ENCODE data around the gene SORCS3. TPM values are rescaled to one million over a fixed set of nuclear protein-coding genes. Genes with fewer than 3 reads are reported as not detected.

SORCS3 gene
- total RNA-seq, 4 donors from 2014 or later, result not detected

DNA sequence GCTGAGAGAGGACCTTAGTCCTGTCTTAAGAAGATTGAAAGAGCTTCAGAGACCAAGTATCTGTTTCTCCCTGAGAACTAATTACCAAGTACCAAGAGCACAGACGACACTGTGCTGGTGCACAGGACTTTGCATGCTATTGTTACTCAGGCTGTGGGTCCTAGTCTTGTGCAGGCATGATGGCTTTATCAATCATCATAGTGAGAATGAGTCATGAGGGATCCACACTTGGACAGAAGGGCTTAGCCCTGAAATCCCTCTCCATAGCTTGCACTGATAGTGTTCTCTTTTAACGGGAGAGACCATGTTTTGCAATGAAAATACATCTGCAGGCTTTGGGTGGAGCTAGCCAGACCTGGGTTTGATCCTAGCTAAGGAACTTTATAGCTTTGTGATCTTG is 93.3 kb downstream of the SORCS3 start:
- Histone ChIP-seq H3K4me3 (no peak overlapping the region), H3K4me1 (no peaks in the 10 kb centered on the region), H3K27ac (no peak overlapping the region), H3K9me3 (no peaks in the 10 kb centered on the region), H3K36me3 (no peaks in the 10 kb centered on the region), H3K27me3 (no peaks in the 10 kb centered on the region)
- intact Hi-C loops (cut with DNase I; ENCODE audit: low total_unique reads), result no loop called here
- DNase-seq (no peak), ATAC-seq (no peak)
- in situ Hi-C loops (cut with MboI; ENCODE audit: low sequenced_read_pairs in 4 of 4), result no loop called here
- no peak for TF ChIP-seq POLR2A (IDR thresholded peaks at IDR 0.05)

DNA sequence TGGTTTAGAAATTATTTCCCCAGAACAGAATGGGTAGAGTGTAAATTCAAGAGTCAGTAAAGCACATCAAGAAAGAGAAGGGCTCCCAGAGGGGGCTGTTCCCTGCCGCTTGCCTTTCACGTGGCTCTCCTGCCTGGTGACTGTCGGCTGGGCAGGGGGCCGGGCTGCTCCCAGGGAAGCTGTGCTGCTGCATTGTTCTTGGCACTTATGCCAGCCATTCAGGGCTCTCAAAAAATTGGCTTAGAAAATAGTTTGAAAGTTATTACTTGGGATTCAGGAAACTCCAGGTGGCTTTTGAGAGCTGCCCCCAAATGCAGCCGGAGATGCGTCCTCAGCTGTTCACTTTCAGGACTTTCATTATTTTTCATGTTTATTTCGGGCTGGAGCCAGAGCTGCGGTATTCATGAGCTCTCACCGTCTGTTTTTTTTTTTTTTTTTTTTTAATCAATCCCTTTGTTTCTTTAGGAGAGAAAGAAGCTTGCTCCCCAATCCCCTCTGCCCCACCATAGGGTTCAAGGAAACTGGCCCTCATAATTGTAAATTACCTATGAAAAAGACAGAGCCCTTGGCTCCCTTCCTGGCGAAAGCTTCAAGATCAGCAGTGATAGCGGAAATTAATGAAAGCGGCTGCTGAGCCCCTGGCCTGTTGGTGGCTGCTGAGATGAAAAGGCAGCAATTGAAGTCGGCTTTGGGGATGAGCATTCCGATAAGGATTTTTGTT is 94.1 kb downstream of the SORCS3 start:
- no peaks in the 10 kb centered on the region for H3K36me3 ChIP-seq
- TF ChIP-seq, protein P1, sequence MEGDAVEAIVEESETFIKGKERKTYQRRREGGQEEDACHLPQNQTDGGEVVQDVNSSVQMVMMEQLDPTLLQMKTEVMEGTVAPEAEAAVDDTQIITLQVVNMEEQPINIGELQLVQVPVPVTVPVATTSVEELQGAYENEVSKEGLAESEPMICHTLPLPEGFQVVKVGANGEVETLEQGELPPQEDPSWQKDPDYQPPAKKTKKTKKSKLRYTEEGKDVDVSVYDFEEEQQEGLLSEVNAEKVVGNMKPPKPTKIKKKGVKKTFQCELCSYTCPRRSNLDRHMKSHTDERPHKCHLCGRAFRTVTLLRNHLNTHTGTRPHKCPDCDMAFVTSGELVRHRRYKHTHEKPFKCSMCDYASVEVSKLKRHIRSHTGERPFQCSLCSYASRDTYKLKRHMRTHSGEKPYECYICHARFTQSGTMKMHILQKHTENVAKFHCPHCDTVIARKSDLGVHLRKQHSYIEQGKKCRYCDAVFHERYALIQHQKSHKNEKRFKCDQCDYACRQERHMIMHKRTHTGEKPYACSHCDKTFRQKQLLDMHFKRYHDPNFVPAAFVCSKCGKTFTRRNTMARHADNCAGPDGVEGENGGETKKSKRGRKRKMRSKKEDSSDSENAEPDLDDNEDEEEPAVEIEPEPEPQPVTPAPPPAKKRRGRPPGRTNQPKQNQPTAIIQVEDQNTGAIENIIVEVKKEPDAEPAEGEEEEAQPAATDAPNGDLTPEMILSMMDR (IDR thresholded peaks at IDR 0.05 in 4 of 5, conservative IDR thresholded peaks at IDR 0.05 in 1 of 5), result no peak
- TF ChIP-seq POLR2A (IDR thresholded peaks at IDR 0.05), result no peak
- ATAC-seq, result no peak
- H3K4me1 ChIP-seq, result no peaks in the 10 kb centered on the region
- no peaks in the 10 kb centered on the region for H3K27me3 ChIP-seq
- intact Hi-C loops (cut with DNase I; ENCODE audit: low total_unique reads) (no loop called here), in situ Hi-C loops (cut with MboI; ENCODE audit: low sequenced_read_pairs in 4 of 4) (no loop called here)
- no peaks in the 10 kb centered on the region for H3K9me3 ChIP-seq
- H3K4me3 ChIP-seq, result no peak overlapping the region
- H3K27ac ChIP-seq, result no peak overlapping the region
- DNase-seq, result no peak

DNA sequence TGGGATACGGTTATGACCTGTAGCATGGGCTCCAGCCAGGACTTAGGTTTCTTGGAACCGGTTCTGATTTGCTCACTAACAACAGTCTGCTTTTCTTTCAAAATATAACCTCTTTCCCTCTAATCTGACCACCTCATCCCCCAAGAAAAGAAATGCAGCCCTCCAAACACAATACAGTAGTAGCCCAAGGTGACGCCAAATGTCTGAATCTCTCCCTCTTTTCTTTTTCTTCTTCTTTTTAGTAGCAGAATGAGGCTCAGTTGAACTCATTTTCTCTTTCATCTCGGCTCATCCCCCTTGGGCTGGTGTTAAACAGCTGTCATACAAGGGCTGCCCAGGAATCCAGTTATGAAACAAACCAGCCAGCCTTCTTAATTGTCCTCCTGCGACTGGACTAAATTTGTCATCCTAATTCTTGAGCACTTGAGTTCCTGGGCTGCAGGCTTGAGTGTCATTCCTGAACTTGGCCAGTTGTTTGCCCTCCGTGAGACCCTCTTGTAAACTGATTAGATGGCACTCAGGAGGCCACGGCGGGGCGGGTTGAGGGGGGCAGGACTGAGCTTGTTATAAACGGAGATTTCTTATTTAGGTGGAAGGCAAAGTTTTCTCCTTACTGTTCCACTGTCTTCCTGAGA is 94.8 kb downstream of the SORCS3 start:
- ATAC-seq (no peak), DNase-seq (no peak)

DNA sequence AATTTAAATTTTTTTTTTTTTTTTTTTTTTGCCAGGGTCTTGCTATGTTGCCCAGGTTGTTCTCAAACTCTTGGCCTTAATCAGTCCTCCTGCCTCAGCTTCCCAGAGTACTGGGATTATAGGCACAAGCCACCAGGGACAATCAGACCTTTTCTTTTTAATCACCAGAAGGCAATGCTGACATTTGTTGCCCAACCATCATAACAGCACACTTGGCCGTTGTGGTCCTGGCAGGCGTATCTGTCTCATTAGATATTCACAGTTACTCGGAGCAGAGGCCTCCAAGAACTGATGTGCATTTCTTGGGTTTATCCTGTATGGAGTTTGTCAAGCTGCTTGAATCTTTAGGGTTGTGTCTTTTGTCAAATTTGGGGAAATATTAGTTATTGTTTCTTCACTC is 100.0 kb downstream of the SORCS3 start:
- Histone ChIP-seq H3K4me3 (no peak overlapping the region), H3K4me1 (no peaks in the 10 kb centered on the region), H3K27me3 (no peaks in the 10 kb centered on the region), H3K27ac (no peak overlapping the region), H3K9me3 (no peaks in the 10 kb centered on the region), H3K36me3 (no peaks in the 10 kb centered on the region)
- ATAC-seq (no peak), DNase-seq (no peak)
- intact Hi-C loops (cut with DNase I; ENCODE audit: low total_unique reads) (no loop called here), in situ Hi-C loops (cut with MboI; ENCODE audit: low sequenced_read_pairs in 4 of 4) (no loop called here)
- TF ChIP-seq, protein P1 (IDR thresholded peaks at IDR 0.05 in 4 of 5, conservative IDR thresholded peaks at IDR 0.05 in 1 of 5), result no peak
- TF ChIP-seq POLR2A (IDR thresholded peaks at IDR 0.05), result no peak

More for the DNA sequence above, 94.8 kb downstream of the SORCS3 start:
- no peak overlapping the region for H3K4me3 ChIP-seq
- no peaks in the 10 kb centered on the region for H3K4me1 ChIP-seq
- in situ Hi-C loops (cut with MboI; ENCODE audit: low sequenced_read_pairs in 4 of 4) (no loop called here), intact Hi-C loops (cut with DNase I; ENCODE audit: low total_unique reads) (no loop called here)
- no peak overlapping the region for H3K27ac ChIP-seq
- no peaks in the 10 kb centered on the region for H3K27me3 ChIP-seq
- no peak for TF ChIP-seq POLR2A (IDR thresholded peaks at IDR 0.05)
- TF ChIP-seq, protein P1 (IDR thresholded peaks at IDR 0.05 in 4 of 5, conservative IDR thresholded peaks at IDR 0.05 in 1 of 5), result no peak
- no peaks in the 10 kb centered on the region for H3K9me3 ChIP-seq
- H3K36me3 ChIP-seq, result no peaks in the 10 kb centered on the region

DNA sequence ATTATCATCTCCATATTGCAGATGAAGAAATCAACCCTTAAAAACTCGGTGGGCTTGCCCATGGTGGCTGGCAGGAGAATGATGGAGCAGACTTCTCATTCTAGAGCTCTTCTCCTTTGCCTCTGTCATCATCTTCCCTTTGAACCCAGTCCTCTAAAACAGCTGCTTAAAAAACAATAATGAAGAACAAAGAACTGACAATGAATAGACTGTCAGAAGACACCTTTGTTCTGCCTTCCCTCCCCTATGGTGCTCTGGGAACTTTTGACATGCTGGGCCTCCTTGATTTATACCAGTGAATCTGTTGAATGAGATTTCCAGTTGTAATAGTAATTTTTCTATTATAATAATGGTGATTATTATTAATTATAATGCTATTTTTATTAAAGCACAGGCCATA is 103.0 kb downstream of the SORCS3 start:
- in situ Hi-C loops (cut with MboI; ENCODE audit: low sequenced_read_pairs in 4 of 4) (no loop called here), intact Hi-C loops (cut with DNase I; ENCODE audit: low total_unique reads) (no loop called here)
- Histone ChIP-seq H3K4me3 (no peak overlapping the region), H3K9me3 (no peaks in the 10 kb centered on the region), H3K27ac (no peak overlapping the region), H3K4me1 (no peaks in the 10 kb centered on the region), H3K27me3 (no peaks in the 10 kb centered on the region), H3K36me3 (no peaks in the 10 kb centered on the region)
- DNase-seq (no peak), ATAC-seq (no peak)
- TF ChIP-seq, protein P1 (IDR thresholded peaks at IDR 0.05 in 4 of 5, conservative IDR thresholded peaks at IDR 0.05 in 1 of 5), result no peak
- no peak for TF ChIP-seq POLR2A (IDR thresholded peaks at IDR 0.05)
